ENCODE measurements around the gene MAST2. TPM values are rescaled to one million over a fixed set of nuclear protein-coding genes. Genes with fewer than 3 reads are reported as not detected.
A peak's percentile ranks its signal among the peaks of the same experiment; 100 is the strongest.

Gene MAST2
- total and polyA plus RNA-seq, 2 donors (not counting 3 experiments of a cell fraction or from before 2014, with no cell fraction given) = 25.0 to 41.2 TPM

- Histone ChIP-seq H3K36me3 (ENCODE audit: control insufficient read depth in 2 of 2, extremely low read depth in 1 of 2, insufficient read depth in 2 of 2, low read length in 2 of 2) (peaks cover 0 to 3% of the 10 kb centered on the region in 2 experiments), H2AFZ (ENCODE audit: low read depth, low read length) (no peak overlapping the region), H3K4me1 (ENCODE audit: control insufficient read depth, extremely low read depth, insufficient read depth, low read length) (peaks cover 6% of the 10 kb centered on the region), H3K9me3 (replicated peaks; ENCODE audit: control insufficient read depth, insufficient read depth, low read length) (no peaks in the 10 kb centered on the region), H3K9me1 (replicated peaks; ENCODE audit: control insufficient read depth, extremely low read depth, insufficient read depth, low read length) (peaks cover 5% of the 10 kb centered on the region), H4K20me1 (replicated peaks; ENCODE audit: control insufficient read depth, extremely low read depth, insufficient read depth, low read length) (peaks cover under 1% of the 10 kb centered on the region), H3K79me2 (ENCODE audit: control insufficient read depth, insufficient read depth, low read length) (peaks cover 62% of the 10 kb centered on the region), H3K9ac (replicated peaks; ENCODE audit: extremely low read depth, insufficient read depth, low read length) (no peak overlapping the region), H3K4me3 (replicated peaks in 1 of 3; ENCODE audit: insufficient read depth in 1 of 3, low read depth in 1 of 3, low read length in 3 of 3) (no peak overlapping the region), H3K4me2 (ENCODE audit: insufficient read depth, low read length) (no peak overlapping the region), H3K27me3 (ENCODE audit: control insufficient read depth in 2 of 2, insufficient read depth in 2 of 2, low read length in 2 of 2) (no peaks in the 10 kb centered on the region), H3K27ac (ENCODE audit: insufficient read depth, low read depth, low read length) (no peak overlapping the region)
- POLR2A ChIA-PET = no interaction called here
- intact Hi-C loops (cut with micrococcal nuclease) = no loop called here
- dilution Hi-C loops (cut with MboI; ENCODE audit: extremely low pct_ligation_motif_present, low sequenced_read_pairs) = no loop called here
- FAIRE-seq (peak; percentile 70), DNase-seq (ENCODE audit: low read depth, low spot score) (no peak)
- no TSS peak for BruUV-seq (replicated peaks)
- TF ChIP-seq FOS (IDR thresholded peaks at IDR 0.05; ENCODE audit: borderline replicate concordance, insufficient read depth, low read length) = peak; percentile 38
- no peak for TF ChIP-seq GATA2 (IDR thresholded peaks at IDR 0.05; ENCODE audit: insufficient read depth, insufficient read length, low read depth, low read length)
- CTCF ChIA-PET = interaction anchor here (1.2 to 1.5 kb wide), 2 partner anchors 10 to 13 kb away, joined by 3 read pairs; no protein-coding TSS in a partner anchor
These were observed 6.3 kb downstream of the MAST2 start for GRCh38 chr1:45809761-45810160.

DNA sequence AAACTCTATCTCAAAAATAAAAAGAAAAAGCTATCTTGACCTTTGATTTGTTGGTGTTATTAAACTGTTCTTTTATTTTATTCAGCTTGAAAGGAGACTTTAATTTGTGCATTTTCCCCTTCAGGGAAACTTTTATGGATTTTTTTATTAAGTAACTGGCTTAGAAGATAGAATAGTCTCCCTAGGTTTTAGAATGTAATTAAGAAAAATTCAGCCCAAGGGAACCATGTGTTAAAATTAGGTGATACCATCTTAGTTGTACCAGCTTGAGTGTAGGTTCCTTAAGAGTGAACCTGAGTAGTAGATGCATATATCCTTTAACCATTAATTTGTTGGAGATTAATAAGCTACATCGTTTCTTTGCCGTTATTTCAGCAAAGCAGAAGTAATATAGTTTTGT, 11.4 kb downstream of the MAST2 start:
- H3K27ac ChIP-seq (ENCODE audit: insufficient read depth, low read depth, low read length) = no peak overlapping the region
- H3K4me1 ChIP-seq (ENCODE audit: control insufficient read depth, extremely low read depth, insufficient read depth, low read length) = peaks cover 7% of the 10 kb centered on the region
- intact Hi-C loops (cut with micrococcal nuclease) = no loop called here
- H3K36me3 ChIP-seq (ENCODE audit: control insufficient read depth in 2 of 2, extremely low read depth in 1 of 2, insufficient read depth in 2 of 2, low read length in 2 of 2) = peaks cover 0 to 3% of the 10 kb centered on the region in 2 experiments
- ChIA-PET CTCF (interaction anchor here (0.9 to 1.9 kb wide), 5 partner anchors 9 to 206 kb away, joined by 3 to 9 read pairs (median 4); partner anchors contain the start of gene GPBP1L1), POLR2A (no interaction called here)
- H3K9ac ChIP-seq (replicated peaks; ENCODE audit: extremely low read depth, insufficient read depth, low read length) = no peak overlapping the region
- no peak overlapping the region for H3K4me3 ChIP-seq (replicated peaks in 1 of 3; ENCODE audit: insufficient read depth in 1 of 3, low read depth in 1 of 3, low read length in 3 of 3)
- DNase-seq (ENCODE audit: low read depth, low spot score) (no peak), FAIRE-seq (no peak)
- no peaks in the 10 kb centered on the region for H3K9me1 ChIP-seq (replicated peaks; ENCODE audit: control insufficient read depth, extremely low read depth, insufficient read depth, low read length)
- TF ChIP-seq JUN (IDR thresholded peaks at IDR 0.05; ENCODE audit: borderline replicate concordance, insufficient read depth, insufficient read length, low read depth) = no peak
- no peak for TF ChIP-seq POLR2AphosphoS5 (IDR thresholded peaks at IDR 0.05; ENCODE audit: insufficient read depth, low read depth, low read length)
- no peak for TF ChIP-seq FOS (IDR thresholded peaks at IDR 0.05; ENCODE audit: borderline replicate concordance, insufficient read depth, low read length)
- no peak for TF ChIP-seq GATA2 (IDR thresholded peaks at IDR 0.05; ENCODE audit: insufficient read depth, insufficient read length, low read depth, low read length)
- no peak for TF ChIP-seq CTCF (IDR thresholded peaks at IDR 0.05; ENCODE audit: extremely low read depth in 1 of 2, insufficient read depth in 1 of 2, low read depth in 1 of 2, low read length in 2 of 2)
- no peak for TF ChIP-seq MYC (IDR thresholded peaks at IDR 0.05; ENCODE audit: low read depth, low read length)
- no peak for TF ChIP-seq POLR2A (IDR thresholded peaks at IDR 0.05; ENCODE audit: low read depth, low read length)
- no peak for TF ChIP-seq EZH2 (IDR thresholded peaks at IDR 0.05; ENCODE audit: borderline replicate concordance, low read depth, low read length, severe bottlenecking)
- TF ChIP-seq MAX (IDR thresholded peaks at IDR 0.05; ENCODE audit: insufficient read depth, insufficient read length) = no peak
- BruUV-seq (replicated peaks) = no TSS peak
- dilution Hi-C loops (cut with MboI; ENCODE audit: extremely low pct_ligation_motif_present, low sequenced_read_pairs) = no loop called here
- H4K20me1 ChIP-seq (replicated peaks; ENCODE audit: control insufficient read depth, extremely low read depth, insufficient read depth, low read length) = no peaks in the 10 kb centered on the region
- H3K79me2 ChIP-seq (ENCODE audit: control insufficient read depth, insufficient read depth, low read length) = peaks cover 40% of the 10 kb centered on the region
- H3K27me3 ChIP-seq (ENCODE audit: control insufficient read depth in 2 of 2, insufficient read depth in 2 of 2, low read length in 2 of 2) = no peaks in the 10 kb centered on the region
- no peaks in the 10 kb centered on the region for H3K9me3 ChIP-seq (replicated peaks; ENCODE audit: control insufficient read depth, insufficient read depth, low read length)
- no peak overlapping the region for H2AFZ ChIP-seq (ENCODE audit: low read depth, low read length)
- H3K4me2 ChIP-seq (ENCODE audit: insufficient read depth, low read length) = no peak overlapping the region

Measured in endothelial cell of umbilical vein (primary cell).